Measurements from ENCODE around the gene GSTA1.
"Not testable (repeated sequence)": the region's sequence is repeated elsewhere in the genome, so short reads cannot be mapped to it uniquely, and the experiment has no call there.

GSTA1 gene

GRCh38 chr6:52753137-52753536 lies 50.5 kb downstream of the GSTA1 start:
- DNase-seq, result peak; percentile 58

- no peak for DNase-seq
Observed at GRCh38 chr6:52752310-52752709, 51.3 kb downstream of the GSTA1 start.

GRCh38 chr6:52749556-52750152 lies 54.0 kb downstream of the GSTA1 start:
- DNase-seq, result no peak

- not testable (repeated sequence) for DNase-seq
Observed at GRCh38 chr6:52747301-52747700, 56.3 kb downstream of the GSTA1 start.

- no peak for DNase-seq
Observed at GRCh38 chr6:52746213-52746612, 57.4 kb downstream of the GSTA1 start.

- DNase-seq, result no peak
Observed at GRCh38 chr6:52745764-52746201, 57.8 kb downstream of the GSTA1 start.

GRCh38 chr6:52741872-52742271 lies 61.7 kb downstream of the GSTA1 start:
- peak; percentile 41 for DNase-seq

Measured in NCI-H226 (cell line).